Stimulated activated CD4-positive, alpha-beta T cell treated with anti-CD3 and anti-CD28 coated beads, Interleukin-4, amount 100 ng/mL, for 4 hours (primary cell): Measurements from ENCODE around the gene ASPN.

ENCODE experiments used
- DNase-seq, 2 experiments: peaks; one replicate each; pipeline ENCODE4 v3.0.0-alpha.2; 2020

ASPN gene

DNA sequence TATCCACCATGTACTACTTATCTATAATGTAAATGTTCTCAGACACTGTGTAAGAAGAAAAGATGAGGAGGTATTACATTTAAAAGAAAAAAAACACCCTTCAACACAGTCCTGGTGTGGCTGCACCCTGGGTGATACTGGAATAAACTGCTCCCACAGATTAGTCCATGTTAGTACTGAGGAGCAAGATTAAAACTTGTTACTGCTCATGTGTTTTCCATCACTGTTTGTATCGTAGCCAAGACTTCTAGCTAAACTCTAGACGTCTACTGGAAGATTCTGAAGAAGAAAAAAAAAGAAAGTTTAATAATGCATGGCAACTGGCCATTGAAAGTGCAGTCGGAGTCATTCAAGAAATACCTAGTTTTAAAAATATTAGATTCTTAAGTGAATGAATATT, at the start of gene ASPN:
Gene ASPN, minus strand, starts transcription at position 178 of the 400 bp plus-strand sequence.
- no peak for DNase-seq

DNA sequence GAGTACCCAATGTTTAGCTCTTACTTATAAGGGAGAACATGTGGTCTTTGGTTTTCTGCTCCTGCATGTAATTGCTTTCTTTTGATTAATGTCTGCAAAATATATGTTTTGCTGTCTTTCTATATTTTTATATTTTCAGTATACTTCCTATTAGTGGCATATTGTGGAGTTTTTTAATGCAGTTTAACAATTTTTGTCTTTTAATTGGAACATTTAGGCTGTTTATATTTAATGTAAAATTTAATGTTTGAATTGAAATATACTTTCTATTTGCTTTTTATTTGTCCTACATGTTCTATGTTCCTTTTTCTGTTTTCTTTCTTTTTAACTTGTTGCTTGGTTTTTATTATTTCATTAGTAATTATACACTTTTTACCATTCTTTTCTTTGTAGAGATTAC, 48.6 kb upstream of the ASPN start:
- DNase-seq: no peak

GRCh38 chr9:92529124-92529523, 46.8 kb upstream of the ASPN start:
- DNase-seq: no peak

- no peak for DNase-seq
Measured at GRCh38 chr9:92528522-92528849, 46.2 kb upstream of the ASPN start.

DNA sequence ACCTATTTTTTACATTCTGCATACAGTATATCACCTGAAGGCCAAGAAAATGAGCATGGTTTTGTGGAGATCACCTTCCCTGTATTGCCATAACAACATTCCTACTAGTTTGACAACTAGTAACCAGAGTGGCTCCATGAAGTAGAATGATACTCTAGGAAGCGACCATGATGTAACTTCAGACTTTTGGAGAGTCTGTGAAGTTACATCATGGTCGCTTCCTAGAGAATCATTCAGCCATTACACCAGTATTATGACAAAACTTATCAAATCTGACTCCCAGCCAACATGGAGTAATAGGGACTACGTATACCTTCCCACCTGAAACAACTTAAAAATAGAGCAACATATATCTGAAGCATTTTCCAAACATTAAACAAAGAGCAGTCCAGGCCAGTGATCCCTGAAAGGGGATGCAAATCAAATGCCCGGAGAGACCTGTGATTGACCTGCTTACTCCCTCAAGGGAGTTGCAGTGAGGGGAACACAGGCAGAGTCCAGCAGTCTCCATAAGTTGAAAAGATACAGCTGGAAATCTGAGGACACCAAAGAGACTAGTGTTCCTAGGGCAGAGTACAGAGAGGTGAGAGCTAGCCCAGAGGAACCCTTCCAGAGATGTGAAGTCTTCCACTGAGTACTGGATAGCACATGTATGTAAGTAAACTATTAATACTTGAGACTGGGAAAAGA, 45.7 kb upstream of the ASPN start:
- DNase-seq: no peak

DNA sequence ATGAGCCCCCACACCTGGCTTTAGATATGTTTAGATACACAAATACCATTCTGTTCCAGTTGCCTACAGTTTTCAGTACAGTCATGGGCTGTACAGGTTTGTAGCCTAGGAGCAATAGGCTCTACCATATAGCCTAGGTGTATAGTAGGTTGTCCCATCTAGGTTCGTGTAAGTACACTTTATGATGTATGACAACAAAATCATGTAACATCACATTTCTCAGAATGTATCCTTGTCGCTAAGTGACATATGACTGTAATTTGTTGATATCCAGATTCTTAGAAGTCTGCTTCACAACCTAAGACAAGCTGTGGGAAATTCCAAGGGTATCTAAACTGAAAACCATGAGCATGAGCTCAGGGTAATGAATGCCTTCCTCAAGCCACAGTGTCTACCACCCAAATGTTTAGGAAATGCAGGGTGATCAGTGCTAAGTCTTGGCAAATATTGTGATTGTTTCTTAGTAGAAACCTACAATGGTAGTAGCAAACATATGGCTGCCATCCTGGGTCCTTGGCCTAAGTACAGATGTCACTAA, 45.1 kb upstream of the ASPN start:
- no peak for DNase-seq

DNA sequence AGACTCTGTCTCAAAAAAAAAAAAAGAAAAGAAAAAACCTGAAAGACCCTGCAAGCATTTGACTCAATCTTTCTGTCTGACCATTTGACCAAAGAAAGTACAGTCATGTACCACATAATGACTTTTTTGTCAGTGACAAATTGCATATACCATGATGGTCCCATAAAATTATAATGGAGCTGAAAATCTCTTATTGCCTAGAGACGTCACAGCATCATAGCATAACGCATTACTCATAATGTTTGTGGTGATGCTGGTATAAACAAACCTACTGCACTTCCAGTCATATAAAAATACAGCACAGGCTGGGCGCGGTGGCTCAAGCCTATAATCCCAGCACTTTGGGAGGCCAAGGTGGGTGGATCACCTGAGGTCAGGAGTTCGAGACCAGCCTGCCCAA, 43.0 kb upstream of the ASPN start:
- DNase-seq: no peak

DNA sequence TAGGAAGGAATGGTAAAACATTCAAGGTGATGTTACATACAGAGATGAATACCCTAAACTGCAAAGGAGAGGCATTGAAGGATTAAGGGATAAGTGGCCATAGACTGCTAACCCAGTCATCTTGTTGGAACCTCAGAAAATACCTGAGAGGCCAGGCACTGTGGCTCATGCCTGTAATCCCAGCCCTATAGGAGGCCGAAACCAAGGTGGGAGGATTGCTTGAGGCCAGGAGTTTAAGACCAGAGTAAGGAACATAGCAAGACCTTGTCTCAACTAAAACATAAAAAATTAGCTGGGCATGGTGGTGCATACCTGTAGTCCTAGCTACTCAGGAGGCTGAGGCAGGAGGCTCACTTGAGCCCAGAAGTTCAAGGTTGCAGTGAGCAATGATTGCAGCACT, 42.6 kb upstream of the ASPN start:
- DNase-seq: no peak

DNA sequence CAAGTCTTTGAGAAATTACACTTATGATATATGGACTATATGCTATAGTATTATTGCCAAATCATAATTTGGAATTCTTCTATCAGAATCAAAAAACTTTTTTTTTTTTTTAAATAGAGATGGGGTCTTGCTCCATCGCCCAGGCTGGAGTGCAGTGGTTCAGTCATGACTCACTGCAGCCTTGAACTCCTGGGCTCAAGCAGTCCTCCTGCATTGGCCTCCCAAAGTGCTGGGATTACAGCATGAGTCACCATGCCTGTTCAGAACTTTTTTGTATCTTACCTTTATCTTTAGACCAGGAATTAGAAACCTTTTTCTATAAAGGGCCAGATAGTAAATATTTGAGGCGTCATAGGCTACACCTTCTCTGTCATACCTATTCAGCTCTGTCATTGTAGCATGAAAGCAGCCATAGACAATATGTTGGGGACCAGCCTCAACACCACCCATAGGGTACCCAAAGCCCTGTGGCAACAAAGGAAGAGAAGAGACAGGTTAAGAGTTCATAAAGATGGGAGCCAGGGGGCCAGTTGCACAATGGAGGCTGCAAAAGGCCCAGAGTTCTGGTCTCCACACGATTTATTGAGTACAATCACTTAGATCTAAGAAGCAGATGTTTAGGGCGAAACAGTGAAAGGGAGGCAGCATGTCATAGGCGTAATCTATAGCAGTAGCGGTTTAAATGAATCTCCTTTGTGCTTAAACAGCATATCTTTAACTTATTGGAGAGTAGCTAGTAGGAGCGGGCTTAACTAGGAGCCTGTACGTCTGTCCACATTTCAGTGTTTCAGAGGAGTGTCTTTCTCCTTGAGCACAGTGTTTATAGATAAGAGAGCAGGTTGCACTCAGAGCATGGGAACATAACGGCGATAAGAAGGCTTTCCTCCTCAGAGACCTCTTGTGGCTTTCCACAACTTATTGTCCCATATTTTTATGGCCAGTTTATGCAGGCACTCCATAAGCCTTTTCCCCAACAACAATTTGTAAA, 41.0 kb upstream of the ASPN start:
- no peak for DNase-seq

GRCh38 chr9:92520837-92521236, 38.5 kb upstream of the ASPN start:
- no peak for DNase-seq

DNA sequence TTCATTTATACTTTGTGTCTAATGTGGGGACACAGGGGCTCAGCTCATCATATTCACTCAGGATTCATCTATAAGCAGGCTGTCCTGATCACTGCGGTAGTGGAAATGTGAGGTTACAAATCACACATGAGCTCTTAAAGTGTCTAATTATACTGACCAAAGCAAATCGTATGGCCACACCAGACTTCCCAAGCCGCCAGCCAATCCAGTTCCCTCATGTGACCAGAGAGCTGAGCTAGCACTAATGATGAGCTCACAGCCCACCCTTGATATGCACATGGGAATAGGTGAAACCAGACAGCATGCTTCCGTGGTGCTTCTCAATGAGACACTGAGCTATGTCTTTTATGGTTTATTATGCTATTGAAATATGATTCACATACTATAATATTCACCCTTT, 35.9 kb upstream of the ASPN start:
- no peak for DNase-seq

DNA sequence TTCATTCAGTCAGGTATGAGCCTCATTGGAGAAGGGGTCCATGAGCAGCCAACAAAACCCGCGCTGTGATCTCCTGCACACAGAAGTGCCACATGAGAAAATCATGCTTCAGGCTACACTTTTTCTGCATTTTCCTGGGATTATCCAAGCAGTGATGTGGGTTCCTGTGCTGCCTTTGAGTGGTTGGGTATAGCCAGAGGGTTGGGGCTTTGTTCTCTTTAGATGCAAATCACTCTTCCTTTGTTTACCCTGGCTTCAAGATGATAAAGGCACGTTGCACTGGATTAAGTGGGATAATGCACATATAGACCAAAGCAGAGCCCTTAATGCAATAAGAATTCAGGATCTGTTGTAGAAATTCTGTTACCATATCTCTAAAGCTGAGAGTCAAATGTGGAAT, 34.7 kb upstream of the ASPN start:
- DNase-seq: no peak

DNA sequence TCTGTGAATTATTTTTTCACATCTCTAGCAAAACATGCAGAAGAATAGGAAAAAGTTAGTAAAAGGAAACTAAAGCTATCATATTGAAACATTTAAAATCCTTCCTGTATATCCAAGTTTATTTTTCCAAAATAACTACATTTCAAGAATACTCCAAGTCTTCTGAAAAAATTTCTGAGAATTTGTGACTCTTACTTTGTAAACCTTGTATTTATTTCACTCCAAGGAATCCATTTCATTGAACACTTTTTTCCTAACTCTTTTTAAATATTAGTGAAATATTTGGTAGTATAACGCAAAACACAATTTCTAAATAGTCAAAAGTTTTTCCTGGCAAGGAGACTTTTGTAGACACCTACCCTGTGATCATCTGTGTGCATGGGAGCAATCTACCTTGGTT, 34.2 kb upstream of the ASPN start:
- DNase-seq: no peak

GRCh38 chr9:92514635-92515034, 32.3 kb upstream of the ASPN start:
- no peak for DNase-seq

DNA sequence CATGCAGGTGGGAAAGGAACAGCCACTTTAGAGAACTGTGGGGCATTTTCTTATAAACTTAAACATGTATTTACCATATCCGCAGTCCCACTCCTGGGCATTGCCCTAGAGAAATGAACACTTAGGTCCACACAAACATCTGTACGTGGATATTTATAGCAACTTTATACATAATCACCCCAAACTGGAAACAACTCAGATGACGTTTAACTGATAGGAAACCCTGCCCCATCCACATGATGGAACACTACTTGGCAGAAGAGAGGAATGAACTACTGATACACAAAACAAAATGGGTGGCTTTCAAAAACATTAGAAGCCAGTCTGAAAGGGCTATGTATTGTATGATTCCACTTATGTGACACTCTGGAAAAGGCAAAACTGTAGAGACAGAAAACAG, 31.0 kb upstream of the ASPN start:
- DNase-seq: no peak

DNA sequence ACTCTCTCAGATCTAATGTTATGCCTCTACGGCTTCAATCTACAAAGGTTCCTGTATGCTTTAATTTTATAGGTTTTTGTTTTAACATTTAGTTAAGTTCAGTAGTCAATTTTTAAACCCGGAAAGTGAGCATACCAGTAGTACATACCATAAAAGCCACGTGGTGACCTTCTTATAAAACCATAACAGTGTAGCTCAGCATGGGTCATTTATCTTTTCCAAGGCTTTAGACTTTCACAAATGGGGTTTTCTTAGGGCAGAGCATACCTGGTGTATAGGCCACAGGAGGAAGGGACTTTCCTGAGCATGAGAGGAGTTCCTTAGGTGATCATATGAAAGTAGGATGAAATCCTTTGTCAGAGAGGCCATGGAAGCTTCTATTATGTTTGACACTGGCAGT, 30.3 kb upstream of the ASPN start:
- no peak for DNase-seq

DNA sequence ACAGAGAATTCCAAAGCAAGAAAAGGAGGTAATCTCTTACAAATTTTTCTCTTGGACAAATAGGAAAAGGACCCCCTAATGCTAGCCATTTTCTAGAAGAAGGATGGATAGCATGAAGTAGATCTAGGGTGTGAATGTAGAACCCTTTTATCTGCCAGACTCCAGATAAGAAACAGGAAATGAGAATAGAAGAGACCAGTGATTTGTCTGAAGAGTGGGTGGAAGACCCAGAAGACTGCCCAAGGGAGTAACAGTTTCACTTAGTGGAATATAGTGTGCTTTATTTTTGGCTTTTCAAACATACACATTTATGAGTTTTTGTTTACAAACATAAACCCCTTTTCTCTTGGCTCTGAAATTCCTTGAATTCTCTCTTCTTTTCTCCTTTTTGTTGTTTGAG, 28.4 kb upstream of the ASPN start:
- DNase-seq: no peak

DNA sequence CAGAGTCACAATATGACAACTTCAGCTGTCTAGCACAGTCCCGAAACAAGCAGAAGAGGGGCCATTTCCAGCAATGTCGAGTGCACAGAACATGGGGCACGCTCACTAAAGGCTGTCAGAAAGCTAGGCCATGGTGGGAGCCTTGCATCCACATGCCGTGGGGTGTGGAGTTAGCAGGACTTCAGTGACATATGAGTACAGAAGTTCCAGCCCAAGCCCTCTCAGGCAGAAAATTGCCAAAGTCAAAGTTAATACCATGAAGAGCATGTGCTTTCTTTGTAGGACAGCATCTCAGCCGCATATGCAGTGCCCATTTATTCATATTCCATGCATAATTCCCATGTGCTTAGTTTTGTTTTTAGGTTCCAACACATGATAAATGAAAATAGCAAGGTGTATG, 26.7 kb upstream of the ASPN start:
- no peak for DNase-seq

- no peak for DNase-seq
Measured at GRCh38 chr9:92508018-92508820, 25.9 kb upstream of the ASPN start.

GRCh38 chr9:92507496-92507895, 25.2 kb upstream of the ASPN start:
- DNase-seq: no peak

DNA sequence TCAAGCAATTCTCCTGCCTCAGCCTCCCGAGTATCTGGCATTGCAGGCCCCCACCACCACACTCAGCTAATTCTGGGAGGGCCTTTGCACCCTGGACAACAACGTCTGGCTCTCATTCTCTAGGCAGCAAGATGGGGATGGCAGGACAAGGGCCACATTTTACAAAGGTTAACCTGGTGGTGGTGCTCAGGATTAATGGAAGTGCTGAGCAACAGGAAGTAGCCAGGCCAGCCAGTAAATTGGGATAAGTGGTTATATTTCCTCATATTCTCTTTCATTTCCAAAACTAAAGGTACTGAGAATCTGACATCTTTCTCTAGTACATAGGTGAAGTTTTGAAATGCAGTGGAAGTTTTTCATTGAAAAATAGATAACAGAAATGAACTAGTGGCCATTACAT, 24.7 kb upstream of the ASPN start:
- no peak for DNase-seq

GRCh38 chr9:92506184-92506857, 24.0 kb upstream of the ASPN start:
- no peak for DNase-seq

- DNase-seq: no peak
Measured at GRCh38 chr9:92504881-92505280, 22.6 kb upstream of the ASPN start.
